Measurements from ENCODE around the gene SPNS1. TPM values are rescaled to one million over a fixed set of nuclear protein-coding genes. Genes with fewer than 3 reads are reported as not detected.

SPNS1 gene
- total RNA-seq, 1 experiment from 2014 or later: 38.6 TPM

GRCh38 chr16:28964496-28964895 lies 10.1 kb upstream of the SPNS1 start:
- Histone ChIP-seq H2BK20ac (ENCODE audit: low read depth, low read length, poor library complexity, severe bottlenecking) (no peak overlapping the region), H4K91ac (ENCODE audit: insufficient read length, low read depth, low read length) (no peak overlapping the region), H3K9me3 (ENCODE audit: control insufficient read depth, low read depth, low read length) (no peaks in the 10 kb centered on the region), H3K4me2 (ENCODE audit: insufficient read depth, insufficient read length, low read length) (no peak overlapping the region), H3K23ac (ENCODE audit: insufficient read length, low read depth, low read length) (no peak overlapping the region), H3K27ac (ENCODE audit: insufficient read length, low read depth, low read length) (no peak overlapping the region), H3K27me3 (ENCODE audit: insufficient read depth, low read length) (no peaks in the 10 kb centered on the region), H2AK5ac (ENCODE audit: insufficient read length, low read length) (no peak overlapping the region), H3K9ac (ENCODE audit: extremely low read depth, insufficient read length, low read length) (no peak overlapping the region), H3K4ac (ENCODE audit: low read depth, low read length) (no peak overlapping the region), H3K18ac (ENCODE audit: insufficient read length, low read depth, low read length) (no peak overlapping the region), H3T11ph (ENCODE audit: low read length) (no peak overlapping the region), H2BK5ac (ENCODE audit: insufficient read length, low read length) (no peak overlapping the region), H3K4me1 (ENCODE audit: insufficient read depth, low read length) (no peaks in the 10 kb centered on the region), H4K8ac (replicated peaks; ENCODE audit: insufficient read length, low read depth, low read length) (no peak overlapping the region), H4K20me1 (ENCODE audit: control insufficient read depth, insufficient read depth, insufficient read length) (no peaks in the 10 kb centered on the region), H2BK120ac (ENCODE audit: low read depth, low read length, poor library complexity, severe bottlenecking) (no peak overlapping the region), H3K23me2 (ENCODE audit: insufficient read length, low read depth, low read length, poor library complexity, severe bottlenecking) (no peaks in the 10 kb centered on the region), H3K79me1 (ENCODE audit: insufficient read depth, low read depth, low read length, poor library complexity, severe bottlenecking) (no peaks in the 10 kb centered on the region), H2BK12ac (ENCODE audit: insufficient read length, low read depth, low read length) (no peak overlapping the region), H3K79me2 (ENCODE audit: insufficient read depth, low read length) (no peaks in the 10 kb centered on the region), H3K56ac (ENCODE audit: insufficient read length, low read depth, low read length) (no peak overlapping the region), H4K5ac (ENCODE audit: insufficient read length, low read depth, low read length) (no peak overlapping the region), H2AFZ (ENCODE audit: low read length) (no peak overlapping the region), H3K14ac (ENCODE audit: insufficient read depth, low read length) (no peak overlapping the region), H2BK15ac (ENCODE audit: low read depth, low read length) (no peak overlapping the region)
- TF ChIP-seq CTCF (conservative IDR thresholded peaks at IDR 0.05): no peak
- H3K27me3 Mint-ChIP-seq (ENCODE audit: low read depth): no peaks in the 10 kb centered on the region; the same call in 1 of the 2 replicates
- no peaks in the 10 kb centered on the region for H3K4me1 Mint-ChIP-seq
- no peak for DNase-seq
- peaks cover 27 to 59% (median 59%) of the 10 kb centered on the region in 3 experiments; a peak in 6 of 7 replicates for H3K36me3 Mint-ChIP-seq (ENCODE audit: insufficient read depth in 1 of 3, low read depth in 3 of 3)
- H3K9me3 Mint-ChIP-seq: no peaks in the 10 kb centered on the region
- no CpG with 5 or more reads among the region's 2 CpGs for WGBS (ENCODE audit: extremely low coverage, insufficient read length, low lambda C conversion rate)
- H3K4me3 Mint-ChIP-seq: no peak overlapping the region
- H3K27ac Mint-ChIP-seq: no peak overlapping the region
